DOHH2 (cell line): ENCODE results near the gene FAM53B.

Experiments
- H3F3A ChIP-seq: fragments of 200-600 bp; sonication (generic), shearing (Covaris generic); 2 replicates; pipeline ENCODE4 v1.6.0; 2016; ENCODE audit warnings: antibody characterized with exemption, mild to moderate bottlenecking; ENCODE audit not compliant: control insufficient read depth, insufficient read depth
- H3K27ac ChIP-seq: fragments of 200-600 bp; sonication (generic); 2 replicates; pipeline ENCODE4 v1.5.1; 2014; ENCODE audit warnings: low read depth, mild to moderate bottlenecking, low read length, moderate library complexity
- H3K27me3 ChIP-seq: fragments of 200-600 bp; sonication (generic); 2 replicates; pipeline ENCODE4 v1.6.1; 2014; ENCODE audit warnings: mild to moderate bottlenecking, low read length, mixed read lengths; ENCODE audit not compliant: control insufficient read depth
- H3K36me3 ChIP-seq: fragments of 200-600 bp; sonication (generic); 2 replicates; pipeline ENCODE4 v1.6.1; 2014; ENCODE audit warnings: mild to moderate bottlenecking, low read length, moderate library complexity, mixed read lengths; ENCODE audit not compliant: control insufficient read depth
- H3K4me1 ChIP-seq: fragments of 200-600 bp; sonication (generic); 2 replicates; pipeline ENCODE4 v1.6.1; 2014; ENCODE audit warnings: mild to moderate bottlenecking, low read length, mixed read lengths; ENCODE audit not compliant: control insufficient read depth
- H3K4me2 ChIP-seq: fragments of 200-600 bp; sonication (generic); 2 replicates; pipeline ENCODE4 v1.6.0; 2014; ENCODE audit warnings: mild to moderate bottlenecking, low read length, moderate library complexity
- H3K4me3 ChIP-seq: fragments of 200-600 bp; sonication (generic); 2 replicates; pipeline ENCODE4 v1.5.1; 2014; ENCODE audit warnings: mild to moderate bottlenecking, low read length, mixed read lengths
- H3K79me2 ChIP-seq: fragments of 200-600 bp; sonication (generic); 2 replicates; pipeline ENCODE4 v1.6.1; 2014; ENCODE audit warnings: mild to moderate bottlenecking, low read length, mixed read lengths; ENCODE audit not compliant: control insufficient read depth
- H3K9me2 ChIP-seq: fragments of 200-600 bp; sonication (generic); replicated peaks from 2 replicates; pipeline ENCODE4 v1.6.1; 2014; ENCODE audit warnings: mild to moderate bottlenecking, low read length, mixed read lengths; ENCODE audit not compliant: control insufficient read depth
- H3K9me3 ChIP-seq: fragments of 200-600 bp; sonication (generic); 2 replicates; pipeline ENCODE4 v1.6.1; 2014; ENCODE audit warnings: antibody characterized with exemption, low read length, mixed read lengths; ENCODE audit not compliant: control insufficient read depth, insufficient read depth
- H4K20me1 ChIP-seq: fragments of 200-600 bp; sonication (generic); 2 replicates; pipeline ENCODE4 v1.6.0; 2014; ENCODE audit warnings: low read depth, mild to moderate bottlenecking, antibody characterized with exemption, low read length, moderate library complexity; ENCODE audit not compliant: control insufficient read depth, insufficient read depth
- EZH2phosphoT487 ChIP-seq: fragments of 200-600 bp; sonication (generic); IDR thresholded peaks from 2 replicates; pipeline ENCODE4 v1.6.1; 2017; ENCODE audit warnings: borderline replicate concordance, mild to moderate bottlenecking, antibody characterized with exemption, low read length, moderate library complexity, mixed read lengths
- TF ChIP-seq, protein P1 (sequence below): fragments of 200-600 bp; sonication (generic); IDR thresholded peaks from one replicate; pipeline ENCODE4 v1.5.1; 2014; ENCODE audit warnings: antibody characterized with exemption, mild to moderate bottlenecking, low read depth, low read length; ENCODE audit not compliant: poor library complexity, severe bottlenecking

Gene FAM53B

GRCh38 chr10:124665091-124665490 lies 79.1 kb downstream of the FAM53B start:
- TF ChIP-seq, protein P1, sequence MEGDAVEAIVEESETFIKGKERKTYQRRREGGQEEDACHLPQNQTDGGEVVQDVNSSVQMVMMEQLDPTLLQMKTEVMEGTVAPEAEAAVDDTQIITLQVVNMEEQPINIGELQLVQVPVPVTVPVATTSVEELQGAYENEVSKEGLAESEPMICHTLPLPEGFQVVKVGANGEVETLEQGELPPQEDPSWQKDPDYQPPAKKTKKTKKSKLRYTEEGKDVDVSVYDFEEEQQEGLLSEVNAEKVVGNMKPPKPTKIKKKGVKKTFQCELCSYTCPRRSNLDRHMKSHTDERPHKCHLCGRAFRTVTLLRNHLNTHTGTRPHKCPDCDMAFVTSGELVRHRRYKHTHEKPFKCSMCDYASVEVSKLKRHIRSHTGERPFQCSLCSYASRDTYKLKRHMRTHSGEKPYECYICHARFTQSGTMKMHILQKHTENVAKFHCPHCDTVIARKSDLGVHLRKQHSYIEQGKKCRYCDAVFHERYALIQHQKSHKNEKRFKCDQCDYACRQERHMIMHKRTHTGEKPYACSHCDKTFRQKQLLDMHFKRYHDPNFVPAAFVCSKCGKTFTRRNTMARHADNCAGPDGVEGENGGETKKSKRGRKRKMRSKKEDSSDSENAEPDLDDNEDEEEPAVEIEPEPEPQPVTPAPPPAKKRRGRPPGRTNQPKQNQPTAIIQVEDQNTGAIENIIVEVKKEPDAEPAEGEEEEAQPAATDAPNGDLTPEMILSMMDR: no peak
- no peak for TF ChIP-seq EZH2phosphoT487

GRCh38 chr10:124663766-124664360 lies 80.3 kb downstream of the FAM53B start:
- no peaks in the 10 kb centered on the region for H3K9me3 ChIP-seq
- no peaks in the 10 kb centered on the region for H3K9me2 ChIP-seq
- H3K36me3 ChIP-seq: peaks cover 29% of the 10 kb centered on the region
- no peak overlapping the region for H3K27ac ChIP-seq
- no peak overlapping the region for H3K4me2 ChIP-seq
- no peak for TF ChIP-seq EZH2phosphoT487
- TF ChIP-seq, protein P1: no peak
- no peak overlapping the region for H3K4me3 ChIP-seq
- H3F3A ChIP-seq: no peaks in the 10 kb centered on the region
- peaks cover 15% of the 10 kb centered on the region for H4K20me1 ChIP-seq
- peaks cover 49% of the 10 kb centered on the region for H3K79me2 ChIP-seq
- no peaks in the 10 kb centered on the region for H3K27me3 ChIP-seq
- no peaks in the 10 kb centered on the region for H3K4me1 ChIP-seq

More at GRCh38 chr10:124665091-124665490, 79.1 kb downstream of the FAM53B start:
- Histone ChIP-seq H3K27ac (no peak overlapping the region), H3K4me1 (no peaks in the 10 kb centered on the region), H3F3A (no peaks in the 10 kb centered on the region), H3K4me2 (no peak overlapping the region), H3K27me3 (no peaks in the 10 kb centered on the region), H3K9me2 (no peaks in the 10 kb centered on the region), H3K79me2 (peaks cover 46% of the 10 kb centered on the region), H4K20me1 (peaks cover 15% of the 10 kb centered on the region), H3K4me3 (no peak overlapping the region), H3K36me3 (peaks cover 29% of the 10 kb centered on the region), H3K9me3 (no peaks in the 10 kb centered on the region)

DNA sequence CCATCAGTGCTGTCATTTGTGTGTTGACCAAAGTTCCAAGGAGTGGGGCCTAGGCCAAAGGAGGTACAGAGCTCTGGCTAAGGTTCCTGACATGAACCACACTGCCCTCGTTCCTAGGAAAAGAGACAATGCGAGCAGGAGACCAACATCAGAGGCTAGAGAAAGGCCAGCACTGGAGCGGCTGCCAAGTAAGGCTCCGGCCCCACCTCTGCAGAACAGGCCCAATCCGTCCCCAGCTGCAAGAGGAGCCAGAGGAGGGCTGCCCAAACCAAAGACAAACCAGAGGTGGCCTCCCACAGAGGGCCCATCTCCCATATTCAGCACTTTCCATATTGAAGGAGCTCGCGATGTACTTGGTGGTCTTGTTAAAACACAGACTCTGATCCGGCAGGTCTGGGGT lies 81.0 kb downstream of the FAM53B start:
- no peaks in the 10 kb centered on the region for H3K4me1 ChIP-seq
- H3K27me3 ChIP-seq: no peaks in the 10 kb centered on the region
- no peaks in the 10 kb centered on the region for H3K9me3 ChIP-seq
- H3K27ac ChIP-seq: no peak overlapping the region
- H3K4me2 ChIP-seq: no peak overlapping the region
- H3K9me2 ChIP-seq: no peaks in the 10 kb centered on the region
- H3K4me3 ChIP-seq: no peak overlapping the region
- H3K36me3 ChIP-seq: peaks cover 29% of the 10 kb centered on the region
- H3F3A ChIP-seq: no peaks in the 10 kb centered on the region
- peaks cover 15% of the 10 kb centered on the region for H4K20me1 ChIP-seq
- H3K79me2 ChIP-seq: peaks cover 43% of the 10 kb centered on the region
- no peak for TF ChIP-seq EZH2phosphoT487
- TF ChIP-seq, protein P1: no peak
